B cell (primary cell): ENCODE measurements around the gene ITGB3. TPM values are rescaled to one million over a fixed set of nuclear protein-coding genes. Genes with fewer than 3 reads are reported as not detected.

Experiments used
- ATAC-seq: fragments of 200-7000 bp; cut with Tn5 transposase; one replicate; pipeline ENCODE4 v1.10.0; 2021; ENCODE audit warnings: low read depth, mild to moderate bottlenecking, moderate number of reproducible peaks, moderate library complexity
- CTCF ChIA-PET: fragments of 350-600 bp; sonication (Branson Sonifier 250); formaldehyde crosslinking; loops from one replicate; lab custom pipeline; 2021; ENCODE audit warnings: antibody characterized with exemption, inconsistent platforms; lab: Charles Lee
- POLR2A ChIA-PET: fragments of 350-600 bp; sonication (Branson Sonifier 250); formaldehyde crosslinking; loops from one replicate; lab custom pipeline; 2021; ENCODE audit warnings: antibody characterized with exemption; lab: Charles Lee
- DNase-seq: peaks from one replicate; pipeline ENCODE4 v3.0.0; 2013
- H2AFZ ChIP-seq: 2 replicates; pipeline ENCODE4 v1.6.1; 2012; ENCODE audit warnings: mild to moderate bottlenecking, low read depth, low read length; ENCODE audit not compliant: insufficient read depth, poor library complexity, severe bottlenecking
- H3K27ac ChIP-seq, 2 donors: 1 replicate in 1 of 2; 2 replicates in 1 of 2; pipeline ENCODE4 v1.5.1; 2012 to 2013; ENCODE audit warnings: low read length in 2 of 2, mild to moderate bottlenecking in 2 of 2, moderate library complexity in 1 of 2
- H3K27me3 ChIP-seq, 4 experiments: fragments of 200-600 bp in 1 of 4; sonication (generic) in 1 of 4; replicated peaks in 1 of 4; 1 replicate in 2 of 4; 2 replicates in 2 of 4; pipeline versions ENCODE4 v1.6.1 to v1.7.0; 2013 to 2016; ENCODE audit warnings: low read length in 3 of 4, mild to moderate bottlenecking in 2 of 4, mixed read lengths in 1 of 4, moderate library complexity in 1 of 4; ENCODE audit not compliant: insufficient read depth in 4 of 4, control insufficient read depth in 3 of 4; ENCODE audit errors: control extremely low read depth in 1 of 4
- H3K36me3 ChIP-seq, 2 experiments: replicated peaks in 1 of 2; 1 replicate in 1 of 2; 2 replicates in 1 of 2; pipeline versions ENCODE4 v1.6.1 to v1.7.1; 2013; ENCODE audit warnings: low read length in 1 of 2; ENCODE audit not compliant: insufficient read depth in 2 of 2, control insufficient read depth in 1 of 2; ENCODE audit errors: control extremely low read depth in 1 of 2, extremely low read depth in 1 of 2
- H3K4me1 ChIP-seq, 2 donors: fragments of 200-600 bp in 1 of 2; sonication (generic) in 1 of 2; 1 replicate in 1 of 2; 2 replicates in 1 of 2; pipeline versions ENCODE4 v1.5.1 to v1.6.1; 2013 to 2017; ENCODE audit warnings: low read length in 2 of 2; ENCODE audit not compliant: control insufficient read depth in 2 of 2, insufficient read depth in 2 of 2
- H3K4me2 ChIP-seq: replicated peaks from 2 replicates; pipeline ENCODE3; 2012; ENCODE audit warnings: mild to moderate bottlenecking, low read depth, low read length; ENCODE audit not compliant: poor library complexity, severe bottlenecking
- H3K4me3 ChIP-seq, 5 experiments: fragments of 200-600 bp in 1 of 5; sonication (generic) in 1 of 5; 1 replicate in 3 of 5; 2 replicates in 2 of 5; pipeline versions ENCODE4 v1.5.1 to v1.7.0; 2011 to 2016; ENCODE audit warnings: low read length in 4 of 5, mild to moderate bottlenecking in 4 of 5, low read depth in 2 of 5, control low read depth in 1 of 5, moderate library complexity in 1 of 5; ENCODE audit not compliant: insufficient read depth in 1 of 5; ENCODE audit errors: control extremely low read depth in 1 of 5, extremely low read depth in 1 of 5
- H3K79me2 ChIP-seq: fragments of 200-600 bp; sonication (generic); one replicate; pipeline ENCODE4 v1.6.0; 2016; ENCODE audit warnings: low read length; ENCODE audit not compliant: control insufficient read depth, insufficient read depth
- H3K9ac ChIP-seq: fragments of 200-600 bp; sonication (generic); 2 replicates; pipeline ENCODE4 v1.6.1; 2017; ENCODE audit warnings: mild to moderate bottlenecking, low read length, moderate library complexity
- H3K9me3 ChIP-seq, 3 donors: one replicate each; pipeline versions ENCODE4 v1.6.1 to v1.7.1; 2013; ENCODE audit warnings: low read length in 2 of 3; ENCODE audit not compliant: control insufficient read depth in 2 of 3, insufficient read depth in 1 of 3; ENCODE audit errors: control extremely low read depth in 1 of 3
- H4K20me1 ChIP-seq: 2 replicates; pipeline ENCODE4 v1.6.0; 2012; ENCODE audit warnings: mild to moderate bottlenecking, low read length; ENCODE audit not compliant: insufficient read depth, control insufficient read depth, poor library complexity, severe bottlenecking
- H3K27ac Mint-ChIP-seq: one replicate; pipeline ENCODE4 v1.8.0; 2021; ENCODE audit warnings: mixed read lengths
- H3K27me3 Mint-ChIP-seq: one replicate; pipeline ENCODE4 v1.8.0; 2021; ENCODE audit warnings: mixed read lengths
- H3K4me1 Mint-ChIP-seq: one replicate; pipeline ENCODE4 v1.8.0; 2021; ENCODE audit warnings: mixed read lengths
- H3K4me3 Mint-ChIP-seq: one replicate; pipeline ENCODE4 v1.8.0; 2021; ENCODE audit warnings: mixed read lengths
- H3K9me3 Mint-ChIP-seq: one replicate; pipeline ENCODE4 v1.8.0; 2022; ENCODE audit warnings: mixed read lengths; ENCODE audit not compliant: insufficient read depth
- EZH2 ChIP-seq: IDR thresholded peaks from 2 replicates; pipeline ENCODE4 v1.6.1; 2012; ENCODE audit warnings: borderline replicate concordance, low read depth, mild to moderate bottlenecking, moderate library complexity, low read length; ENCODE audit not compliant: insufficient read depth, poor library complexity, severe bottlenecking
- WGBS: methylation state at CpG from one replicate; pipeline ENCODE4 v1.1.5; 2013; ENCODE audit warnings: missing lambda C conversion rate; ENCODE audit not compliant: insufficient coverage; 5-methylcytosine and 5-hydroxymethylcytosine counted together
- intact Hi-C: fragments of 100-400 bp; cut with micrococcal nuclease; formaldehyde crosslinking; loops from one replicate; pipeline ENCODE4 v1.10.0; 2022
- polyA plus RNA-seq: library from polyadenylated mRNA; depleted of rRNA; stranded (reverse); fragments of >200 nt; gene quantifications from 2 replicates; pipeline ENCODE4 v1.2.3, GENCODE V29; 2012
- total RNA-seq, 2 donors: library from RNA; stranded (reverse); fragments of 120-200 nt in 1 of 2; gene quantifications; 1 replicate in 1 of 2; 2 replicates in 1 of 2; pipeline versions ENCODE4 v1.2.3 to v1.2.4, GENCODE V29; 2013 to 2022
- TF ChIP-seq, protein P1 (sequence below): fragments of 200-600 bp; IDR thresholded peaks from one replicate; pipeline ENCODE4 v1.8.0; 2022; ENCODE audit warnings: antibody characterized with exemption, mild to moderate bottlenecking

The ITGB3 gene
- total and polyA plus RNA-seq, 2 donors (not counting 1 experiment from before 2014, with no cell fraction given): 0.07 to 11.4 TPM

DNA sequence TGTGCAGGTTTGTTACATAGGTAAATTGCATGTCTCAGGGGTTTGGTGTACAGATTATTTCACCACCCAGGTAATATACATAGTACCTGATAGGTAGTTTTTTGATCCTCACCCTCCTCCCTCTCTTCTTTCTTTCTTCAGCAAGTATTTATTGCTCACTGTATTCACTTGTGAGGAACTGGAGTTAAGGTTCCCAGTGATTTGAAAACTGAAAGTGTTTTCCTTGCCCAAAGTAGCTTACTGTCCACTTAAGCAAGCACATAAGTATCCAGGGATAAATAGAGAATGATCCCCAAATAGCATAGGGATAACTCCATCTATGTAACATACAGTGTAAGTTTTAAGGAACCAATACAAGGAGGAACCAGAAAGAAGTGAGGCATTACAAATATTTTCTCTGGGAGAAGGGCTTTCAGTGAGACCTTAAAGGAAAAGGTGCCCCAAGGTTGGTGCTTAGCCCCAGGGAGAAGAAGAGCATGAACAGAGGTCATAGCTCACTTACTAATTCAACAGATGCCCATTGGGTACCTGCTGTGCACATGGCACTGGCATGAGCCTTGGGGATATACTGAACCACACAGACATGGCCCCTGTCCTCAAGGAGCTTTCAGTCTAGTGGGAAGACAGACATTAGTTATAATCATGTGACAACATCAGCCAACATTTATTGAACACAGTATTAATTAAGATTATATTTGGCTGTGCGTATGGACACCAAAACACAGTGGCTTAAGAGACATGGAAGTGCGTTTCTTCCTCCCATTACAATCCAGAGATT lies 27.5 kb upstream of the ITGB3 start:
- Histone ChIP-seq H3K27me3 (no peaks in the 10 kb centered on the region), H3K27ac (no peak overlapping the region), H3K9ac (no peak overlapping the region), H3K36me3 (no peaks in the 10 kb centered on the region), H4K20me1 (no peaks in the 10 kb centered on the region), H3K79me2 (no peaks in the 10 kb centered on the region), H3K9me3 (peaks cover 0 to 14% (median 0%) of the 10 kb centered on the region in 3 donors), H3K4me3 (no peak overlapping the region), H3K4me1 (peaks cover 26 to 27% of the 10 kb centered on the region in 2 donors), H2AFZ (no peak overlapping the region), H3K4me2 (no peak overlapping the region)
- no peaks in the 10 kb centered on the region for H3K27me3 Mint-ChIP-seq
- 80% methylated on average over 1 of the region's 2 CpGs for WGBS
- no peak overlapping the region for H3K4me3 Mint-ChIP-seq
- H3K27ac Mint-ChIP-seq: no peak overlapping the region
- POLR2A ChIA-PET: interaction anchor here (0.6 kb wide), 1 partner anchor 1166 kb away, joined by 4 read pairs; no protein-coding TSS in a partner anchor
- CTCF ChIA-PET: interaction anchor here (0.7 to 1.6 kb wide), 6 partner anchors 8 to 390 kb away, joined by 3 to 6 read pairs (median 3); no protein-coding TSS in a partner anchor
- TF ChIP-seq, protein P1, sequence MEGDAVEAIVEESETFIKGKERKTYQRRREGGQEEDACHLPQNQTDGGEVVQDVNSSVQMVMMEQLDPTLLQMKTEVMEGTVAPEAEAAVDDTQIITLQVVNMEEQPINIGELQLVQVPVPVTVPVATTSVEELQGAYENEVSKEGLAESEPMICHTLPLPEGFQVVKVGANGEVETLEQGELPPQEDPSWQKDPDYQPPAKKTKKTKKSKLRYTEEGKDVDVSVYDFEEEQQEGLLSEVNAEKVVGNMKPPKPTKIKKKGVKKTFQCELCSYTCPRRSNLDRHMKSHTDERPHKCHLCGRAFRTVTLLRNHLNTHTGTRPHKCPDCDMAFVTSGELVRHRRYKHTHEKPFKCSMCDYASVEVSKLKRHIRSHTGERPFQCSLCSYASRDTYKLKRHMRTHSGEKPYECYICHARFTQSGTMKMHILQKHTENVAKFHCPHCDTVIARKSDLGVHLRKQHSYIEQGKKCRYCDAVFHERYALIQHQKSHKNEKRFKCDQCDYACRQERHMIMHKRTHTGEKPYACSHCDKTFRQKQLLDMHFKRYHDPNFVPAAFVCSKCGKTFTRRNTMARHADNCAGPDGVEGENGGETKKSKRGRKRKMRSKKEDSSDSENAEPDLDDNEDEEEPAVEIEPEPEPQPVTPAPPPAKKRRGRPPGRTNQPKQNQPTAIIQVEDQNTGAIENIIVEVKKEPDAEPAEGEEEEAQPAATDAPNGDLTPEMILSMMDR: no peak
- TF ChIP-seq EZH2: no peak
- H3K9me3 Mint-ChIP-seq: no peaks in the 10 kb centered on the region
- intact Hi-C loops: no loop called here
- no peak for DNase-seq
- ATAC-seq: no peak
- H3K4me1 Mint-ChIP-seq: peaks cover 24% of the 10 kb centered on the region

DNA sequence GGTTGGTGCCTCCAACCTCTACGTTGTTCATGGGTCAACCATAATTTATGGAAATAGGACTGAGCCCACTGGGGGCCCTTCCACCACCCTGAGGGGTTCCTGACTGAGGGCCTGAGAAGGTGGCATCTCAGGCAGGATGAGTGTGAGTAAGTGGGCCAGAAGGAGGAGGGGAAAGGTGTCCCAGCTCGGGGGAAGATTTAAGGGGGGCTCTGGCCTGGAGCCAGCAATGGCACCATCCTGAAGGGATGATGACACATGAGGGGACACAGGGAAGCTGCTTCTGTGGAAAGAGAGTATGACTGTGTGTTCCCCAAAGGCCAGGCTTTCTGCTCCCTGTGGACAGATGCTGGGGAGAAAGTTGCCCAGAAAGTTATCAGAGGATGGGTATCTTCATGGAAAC lies 25.8 kb upstream of the ITGB3 start:
- CTCF ChIA-PET: interaction anchor here (3.1 to 7.5 kb wide), 4 partner anchors 8 to 95 kb away, joined by 22 to 226 read pairs (median 32); partner anchors contain the start of genes EFCAB13 and ITGB3
- Mint-ChIP-seq H3K9me3 (no peaks in the 10 kb centered on the region), H3K4me3 (no peak overlapping the region), H3K27me3 (no peaks in the 10 kb centered on the region), H3K4me1 (peaks cover 28% of the 10 kb centered on the region), H3K27ac (no peak overlapping the region)
- ATAC-seq (no peak), DNase-seq (no peak)
- Histone ChIP-seq H3K27me3 (no peaks in the 10 kb centered on the region), H3K27ac (no peak overlapping the region), H3K9me3 (peaks cover 0 to 14% (median 0%) of the 10 kb centered on the region in 3 donors), H3K9ac (no peak overlapping the region), H4K20me1 (no peaks in the 10 kb centered on the region), H3K4me2 (no peak overlapping the region), H3K4me3 (no peak overlapping the region), H2AFZ (no peak overlapping the region), H3K4me1 (peaks cover 22 to 23% of the 10 kb centered on the region in 2 donors), H3K36me3 (no peaks in the 10 kb centered on the region), H3K79me2 (no peaks in the 10 kb centered on the region)
- POLR2A ChIA-PET: no interaction called here
- TF ChIP-seq, protein P1: no peak
- TF ChIP-seq EZH2: no peak
- intact Hi-C loops: no loop called here
- 92% methylated on average over 2 of the region's 2 CpGs for WGBS
